Measurements from ENCODE around the gene CPTP.

CPTP gene

GRCh38 chr1:1302006-1302430 is 22.6 kb upstream of the CPTP start:
- TF ChIP-seq EZH2phosphoT487 (IDR thresholded peaks at IDR 0.05; ENCODE audit: borderline replicate concordance, low read length) = no peak
- TF ChIP-seq CTCF (IDR thresholded peaks at IDR 0.05; ENCODE audit: low read depth, low read length, poor library complexity, severe bottlenecking) = peak; percentile 81
- Histone ChIP-seq H3F3A (ENCODE audit: control insufficient read depth, insufficient read depth) (no peaks in the 10 kb centered on the region), H3K4me3 (ENCODE audit: low read length) (no peak overlapping the region), H3K9me2 (replicated peaks; ENCODE audit: control insufficient read depth, low read length) (no peaks in the 10 kb centered on the region), H3K4me2 (ENCODE audit: low read length) (no peak overlapping the region), H3K36me3 (ENCODE audit: control insufficient read depth, low read length) (no peaks in the 10 kb centered on the region), H3K27me3 (ENCODE audit: control insufficient read depth, low read length) (no peaks in the 10 kb centered on the region), H3K4me1 (ENCODE audit: control insufficient read depth, low read length) (peaks cover 24% of the 10 kb centered on the region), H3K9me3 (ENCODE audit: control insufficient read depth, insufficient read depth, low read length) (no peaks in the 10 kb centered on the region), H3K79me2 (ENCODE audit: control insufficient read depth, low read length) (peaks cover 16% of the 10 kb centered on the region), H4K20me1 (ENCODE audit: control insufficient read depth, insufficient read depth, low read depth, low read length) (no peaks in the 10 kb centered on the region), H3K27ac (ENCODE audit: low read depth, low read length) (no peak overlapping the region)

GRCh38 chr1:1302951-1303509 is 21.6 kb upstream of the CPTP start:
- peaks cover 27% of the 10 kb centered on the region for H3K4me1 ChIP-seq (ENCODE audit: control insufficient read depth, low read length)
- no peaks in the 10 kb centered on the region for H3K36me3 ChIP-seq (ENCODE audit: control insufficient read depth, low read length)
- no peaks in the 10 kb centered on the region for H3F3A ChIP-seq (ENCODE audit: control insufficient read depth, insufficient read depth)
- no peak overlapping the region for H3K4me2 ChIP-seq (ENCODE audit: low read length)
- H3K4me3 ChIP-seq (ENCODE audit: low read length) = no peak overlapping the region
- no peaks in the 10 kb centered on the region for H3K9me3 ChIP-seq (ENCODE audit: control insufficient read depth, insufficient read depth, low read length)
- peaks cover 20% of the 10 kb centered on the region for H3K79me2 ChIP-seq (ENCODE audit: control insufficient read depth, low read length)
- H3K9me2 ChIP-seq (replicated peaks; ENCODE audit: control insufficient read depth, low read length) = no peaks in the 10 kb centered on the region
- TF ChIP-seq CTCF (IDR thresholded peaks at IDR 0.05; ENCODE audit: low read depth, low read length, poor library complexity, severe bottlenecking) (no peak), EZH2phosphoT487 (IDR thresholded peaks at IDR 0.05; ENCODE audit: borderline replicate concordance, low read length) (no peak)
- no peaks in the 10 kb centered on the region for H4K20me1 ChIP-seq (ENCODE audit: control insufficient read depth, insufficient read depth, low read depth, low read length)
- no peak overlapping the region for H3K27ac ChIP-seq (ENCODE audit: low read depth, low read length)
- H3K27me3 ChIP-seq (ENCODE audit: control insufficient read depth, low read length) = no peaks in the 10 kb centered on the region

GRCh38 chr1:1303736-1304135 is 20.9 kb upstream of the CPTP start:
- peaks cover 27% of the 10 kb centered on the region for H3K4me1 ChIP-seq (ENCODE audit: control insufficient read depth, low read length)
- no peaks in the 10 kb centered on the region for H3K36me3 ChIP-seq (ENCODE audit: control insufficient read depth, low read length)
- H3F3A ChIP-seq (ENCODE audit: control insufficient read depth, insufficient read depth) = no peaks in the 10 kb centered on the region
- no peaks in the 10 kb centered on the region for H4K20me1 ChIP-seq (ENCODE audit: control insufficient read depth, insufficient read depth, low read depth, low read length)
- H3K4me3 ChIP-seq (ENCODE audit: low read length) = no peak overlapping the region
- no peak overlapping the region for H3K27ac ChIP-seq (ENCODE audit: low read depth, low read length)
- H3K79me2 ChIP-seq (ENCODE audit: control insufficient read depth, low read length) = peaks cover 22% of the 10 kb centered on the region
- no peaks in the 10 kb centered on the region for H3K27me3 ChIP-seq (ENCODE audit: control insufficient read depth, low read length)
- H3K4me2 ChIP-seq (ENCODE audit: low read length) = no peak overlapping the region
- H3K9me2 ChIP-seq (replicated peaks; ENCODE audit: control insufficient read depth, low read length) = no peaks in the 10 kb centered on the region
- H3K9me3 ChIP-seq (ENCODE audit: control insufficient read depth, insufficient read depth, low read length) = no peaks in the 10 kb centered on the region
- no peak for TF ChIP-seq EZH2phosphoT487 (IDR thresholded peaks at IDR 0.05; ENCODE audit: borderline replicate concordance, low read length)
- no peak for TF ChIP-seq CTCF (IDR thresholded peaks at IDR 0.05; ENCODE audit: low read depth, low read length, poor library complexity, severe bottlenecking)

All from DOHH2 (cell line).